Cardiac septum (tissue), 1 donor: Measurements from ENCODE around the gene SRP54. TPM values are rescaled to one million over a fixed set of nuclear protein-coding genes. Genes with fewer than 3 reads are reported as not detected.
"Not testable (repeated sequence)": the region's sequence is repeated elsewhere in the genome, so short reads cannot be mapped to it uniquely, and the experiment has no call there.

Experiments used
- DNase-seq: peaks from one replicate; pipeline ENCODE4 v3.0.0-alpha.2; 2020; ENCODE audit warnings: low spot score
- intact Hi-C: fragments of 100-400 bp; cut with DNase I; formaldehyde crosslinking; loops from one replicate; pipeline ENCODE4 v1.14.0; 2022
- total RNA-seq: library from RNA; stranded (reverse); fragmentation: NEBNext Ultra II Directional; extraction: Animal tissue kit (Norgen Biotek cat#: 25700); gene quantifications from one replicate; pipeline ENCODE4 v1.2.1, GENCODE V29; 2021
- donor health status: DM: no; HTN: no; CAD: no.

SRP54 gene
- total RNA-seq, 1 donor from 2014 or later = 33.9 TPM

DNA sequence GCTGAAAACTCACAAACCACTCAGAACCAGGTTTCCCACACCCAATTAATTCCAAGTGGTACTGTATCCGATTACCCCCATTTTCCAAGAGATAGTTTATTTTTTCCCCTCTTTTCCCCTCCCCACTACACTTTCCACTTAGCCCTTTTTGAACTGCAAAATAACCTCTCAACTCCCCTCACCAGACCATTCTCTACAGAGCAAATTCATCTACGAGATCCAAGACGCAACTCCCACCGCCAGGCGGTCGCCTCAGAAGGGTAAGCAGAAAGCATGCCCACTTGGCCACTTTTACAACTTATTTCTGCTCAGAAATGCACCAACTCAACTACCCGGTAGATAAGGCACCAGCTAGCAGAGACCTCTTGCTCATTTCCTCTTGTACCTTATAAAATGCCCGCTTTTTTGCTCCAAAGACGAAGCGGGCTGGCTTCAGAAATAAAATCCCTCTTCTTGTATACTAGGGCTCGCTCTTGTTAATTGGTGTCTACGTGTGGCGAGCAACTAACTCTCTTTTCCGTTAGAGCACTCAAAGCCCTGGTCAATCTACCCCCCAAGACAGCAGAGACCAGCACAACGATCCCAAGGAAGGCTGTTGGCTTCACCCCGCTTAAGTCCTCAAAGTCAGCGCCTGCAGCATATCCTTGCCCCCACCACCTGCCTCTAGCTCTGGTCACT lies 910 bp upstream of the SRP54 start:
- DNase-seq = no peak
- intact Hi-C loops = loop anchor here (2.0 kb wide), 2 partner anchors 107 to 141 kb away; partner anchors contain the start of genes BAZ1A and PRORP

DNA sequence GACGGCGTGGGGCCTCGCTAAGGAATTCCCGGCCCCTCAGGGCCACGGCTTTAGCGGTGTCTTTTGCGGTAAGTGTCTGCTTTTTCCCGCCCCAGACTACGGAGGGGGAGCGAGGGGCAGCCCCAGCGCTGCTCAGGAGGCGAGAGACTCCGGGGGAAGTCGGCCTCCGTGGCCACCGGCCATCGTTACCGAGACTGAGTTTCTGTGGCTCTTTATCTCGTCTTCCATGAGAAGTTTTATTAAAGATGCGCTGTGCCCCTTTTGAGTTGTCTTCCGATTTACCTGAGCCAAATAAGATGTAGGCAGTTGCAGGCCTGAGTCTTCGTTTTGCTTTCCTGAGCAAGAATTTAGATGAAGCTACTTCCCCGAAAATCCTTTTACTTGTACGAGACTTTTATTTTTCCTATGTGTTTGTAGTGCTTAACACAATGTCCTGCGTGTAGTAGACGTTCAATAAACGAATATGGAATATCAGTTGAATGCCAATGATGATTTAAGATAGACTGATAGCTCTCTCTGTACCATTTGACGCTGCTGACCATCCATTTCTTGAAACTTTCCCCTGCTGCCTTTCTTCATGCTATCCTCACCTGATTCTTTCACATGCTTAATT lies 462 bp downstream of the SRP54 start:
- intact Hi-C loops = loop anchor here (2.0 kb wide), 2 partner anchors 108 to 140 kb away; partner anchors contain the start of genes BAZ1A and PRORP
- DNase-seq = no peak

DNA sequence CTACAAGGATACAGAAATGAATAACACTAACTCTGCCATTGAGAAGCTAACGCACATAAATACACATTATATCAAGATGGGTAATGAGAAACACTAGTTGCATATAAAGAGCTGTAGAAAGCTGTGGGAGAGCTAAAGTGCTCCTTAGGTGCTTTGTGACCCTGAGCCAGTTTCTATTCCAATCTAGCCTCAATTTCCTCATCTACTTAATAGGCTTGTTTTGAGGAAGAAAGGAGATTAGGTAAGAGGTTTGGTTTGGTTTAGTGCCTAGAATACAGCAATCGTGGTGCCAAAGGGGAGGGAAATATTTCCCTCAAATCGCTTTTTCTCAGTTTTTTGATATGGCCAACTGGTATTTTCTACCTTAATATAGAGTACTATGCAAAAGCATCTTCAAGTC lies 994 bp downstream of the SRP54 start:
- no peak for DNase-seq
- intact Hi-C loops = loop anchor here (2.0 kb wide), 2 partner anchors 109 to 139 kb away; partner anchors contain the start of genes BAZ1A and PRORP

DNA sequence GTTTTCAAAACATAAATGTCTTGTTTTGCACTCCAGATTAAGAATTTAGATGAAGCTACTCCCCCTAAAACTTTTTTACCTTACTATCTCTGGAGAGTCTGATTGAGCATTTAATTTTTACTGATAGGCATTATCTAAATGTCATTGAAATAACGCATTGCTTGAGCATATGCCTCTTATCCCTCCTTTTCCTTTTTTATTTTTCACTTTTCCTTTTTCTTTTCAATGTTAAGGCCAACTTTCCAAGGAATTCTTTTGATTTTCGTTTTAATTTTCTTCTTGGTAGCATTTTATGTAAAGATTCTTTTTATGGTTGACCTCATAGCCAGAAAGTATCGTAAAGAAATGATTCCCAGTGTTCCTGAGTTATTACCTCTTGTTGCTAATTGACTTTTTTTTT lies 2.9 kb downstream of the SRP54 start:
- intact Hi-C loops = no loop called here
- no peak for DNase-seq

DNA sequence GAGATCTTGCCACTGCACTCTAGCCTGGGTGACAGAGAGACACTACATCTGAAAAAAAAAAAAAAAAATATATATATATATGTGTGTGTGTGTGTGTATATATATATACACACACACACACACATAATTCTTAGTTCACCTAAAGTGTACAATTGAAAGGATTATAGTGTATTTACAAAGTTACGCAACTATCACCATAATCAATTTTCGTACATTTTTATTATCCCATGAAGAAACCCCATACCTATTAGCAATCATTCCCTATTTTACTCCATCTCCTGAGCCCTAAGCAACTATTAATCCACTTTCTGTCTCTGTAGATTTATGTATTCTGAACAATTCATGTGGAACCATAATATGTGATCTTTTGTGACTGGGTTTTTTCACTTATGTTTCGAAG lies 4.4 kb downstream of the SRP54 start:
- no peak for DNase-seq
- intact Hi-C loops = no loop called here

DNA sequence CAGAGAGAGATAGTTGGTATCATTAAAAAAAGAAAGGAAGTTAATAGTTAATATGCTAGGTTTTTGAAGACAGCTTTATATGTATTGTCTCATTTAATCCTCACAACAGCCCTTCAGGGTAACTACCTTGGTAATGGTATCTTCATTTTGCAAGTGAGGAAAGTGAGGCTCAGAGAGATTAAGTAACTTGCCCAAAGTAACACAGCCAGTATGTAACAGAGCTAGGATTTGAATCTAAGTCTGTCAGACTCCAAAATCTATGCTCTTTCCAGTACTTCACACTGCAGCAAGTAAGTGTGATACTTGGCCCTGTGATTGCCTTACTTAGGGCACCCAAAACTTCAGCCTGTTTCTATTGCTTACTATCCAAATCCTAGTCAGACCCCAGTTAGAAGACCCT lies 7.0 kb downstream of the SRP54 start:
- DNase-seq = no peak
- intact Hi-C loops = no loop called here

DNA sequence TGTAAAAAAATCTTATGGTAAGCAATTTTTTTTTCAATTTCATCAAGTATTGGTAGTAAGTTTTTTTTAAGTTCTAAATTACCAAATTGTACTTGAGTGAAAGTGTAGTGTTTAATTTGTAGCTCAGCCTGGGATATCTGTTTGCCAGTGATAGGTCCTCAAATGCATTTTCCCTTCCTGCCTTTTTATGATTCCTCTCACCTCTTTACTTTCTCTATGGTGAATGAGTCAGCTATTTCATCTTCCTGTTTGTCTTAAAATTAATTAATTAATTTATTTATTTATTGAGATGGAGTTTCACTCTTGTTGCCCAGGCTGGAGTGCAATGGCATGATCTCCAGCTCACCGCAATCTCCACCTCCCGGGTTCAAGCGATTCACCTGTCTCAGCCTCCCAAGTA lies 10.6 kb downstream of the SRP54 start:
- no peak for DNase-seq
- intact Hi-C loops = no loop called here

DNA sequence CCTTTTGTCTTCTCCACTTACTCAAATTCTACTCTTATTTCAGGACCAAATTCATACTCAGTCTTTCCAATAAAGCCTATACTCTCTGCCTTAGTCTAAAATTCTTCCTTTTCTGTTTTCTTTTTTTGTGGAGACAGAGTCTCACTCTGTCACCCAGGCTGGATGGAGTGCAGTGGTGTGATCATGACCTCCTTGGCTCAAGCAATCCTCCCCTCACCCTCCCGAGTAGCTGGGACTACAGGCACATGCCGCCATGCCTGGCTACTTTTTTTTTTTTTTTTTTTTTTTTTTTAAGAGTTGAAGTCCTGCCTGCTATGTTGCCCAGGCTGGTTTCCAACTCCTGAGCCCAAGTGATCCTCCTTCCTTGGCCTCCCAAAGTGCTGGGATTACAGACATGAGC lies 11.9 kb downstream of the SRP54 start:
- intact Hi-C loops = no loop called here
- no peak for DNase-seq

DNA sequence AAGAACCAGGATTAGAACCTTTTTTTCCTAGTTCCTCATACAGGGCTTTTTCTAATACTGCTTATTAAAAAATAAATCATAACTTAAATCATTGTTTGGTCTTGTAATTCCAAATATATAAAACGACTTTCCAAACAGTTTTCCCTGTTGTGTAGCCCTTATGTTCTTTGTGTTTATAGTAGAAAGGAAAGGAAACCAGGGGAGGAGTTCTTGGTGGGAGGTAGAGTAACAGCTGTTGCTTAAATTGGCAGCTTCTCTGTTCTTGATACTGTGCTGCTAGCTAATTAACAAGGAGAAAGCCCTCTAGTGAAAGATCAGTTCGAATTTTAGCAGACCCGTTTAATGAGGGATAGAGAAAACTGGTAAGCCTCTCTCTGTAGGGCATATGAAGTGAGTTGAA lies 15.0 kb downstream of the SRP54 start:
- no peak for DNase-seq
- intact Hi-C loops = no loop called here

DNA sequence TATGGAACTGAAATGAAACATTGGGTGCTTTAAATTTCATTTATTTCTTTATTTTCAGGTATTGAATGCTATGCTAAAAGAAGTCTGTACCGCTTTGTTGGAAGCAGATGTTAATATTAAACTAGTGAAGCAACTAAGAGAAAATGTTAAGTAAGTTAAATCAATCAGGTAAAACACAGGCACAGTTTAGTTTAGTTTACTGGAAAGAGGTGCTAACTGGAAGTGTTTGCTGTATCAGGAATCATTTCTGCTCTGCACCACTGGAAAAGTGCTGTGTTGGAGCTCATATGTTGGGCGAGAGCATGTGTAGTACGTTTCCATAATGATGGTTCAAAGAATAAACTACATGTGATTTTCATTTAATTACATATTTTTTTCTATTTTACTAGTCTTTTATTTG lies 16.7 kb downstream of the SRP54 start:
- no peak for DNase-seq
- intact Hi-C loops = no loop called here

DNA sequence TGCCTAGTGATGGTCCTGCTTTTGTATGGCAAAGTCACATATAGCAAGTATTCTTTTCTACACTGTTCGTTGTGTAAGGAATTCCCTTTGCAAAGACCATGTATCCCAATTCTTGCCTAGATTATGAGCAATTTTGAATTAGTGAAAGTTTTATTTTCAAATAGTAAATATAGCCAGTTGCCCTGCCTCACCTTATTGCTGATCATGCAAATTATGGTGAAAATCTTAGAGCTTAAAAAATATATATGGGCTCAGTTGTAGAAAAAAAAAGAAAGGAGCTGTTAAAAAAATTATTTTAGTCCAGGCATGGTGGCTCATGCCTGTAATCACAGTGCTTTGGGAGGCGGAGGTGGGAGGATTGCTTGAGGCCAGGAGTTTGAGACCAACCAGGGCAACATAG lies 18.8 kb downstream of the SRP54 start:
- no peak for DNase-seq
- intact Hi-C loops = no loop called here

DNA sequence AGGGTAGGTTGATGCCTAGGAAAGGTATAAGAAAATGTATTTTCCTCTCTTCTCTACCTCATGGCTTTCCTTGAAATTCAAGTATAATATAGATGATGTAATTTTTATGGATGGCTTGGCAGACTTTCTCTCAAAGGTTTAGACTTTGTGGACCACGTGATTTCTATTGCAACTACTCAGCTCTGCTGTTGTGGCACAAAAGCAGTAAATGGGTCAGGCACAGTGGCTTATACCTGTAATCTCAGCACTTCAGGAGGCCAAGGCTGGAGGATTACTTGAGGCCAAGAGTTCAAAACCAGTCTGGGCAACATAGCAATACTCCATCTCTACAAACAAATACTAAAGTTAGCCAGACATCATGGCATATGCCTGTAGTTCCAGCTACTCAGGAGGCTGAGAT lies 22.0 kb downstream of the SRP54 start:
- no peak for DNase-seq
- intact Hi-C loops = no loop called here

DNA sequence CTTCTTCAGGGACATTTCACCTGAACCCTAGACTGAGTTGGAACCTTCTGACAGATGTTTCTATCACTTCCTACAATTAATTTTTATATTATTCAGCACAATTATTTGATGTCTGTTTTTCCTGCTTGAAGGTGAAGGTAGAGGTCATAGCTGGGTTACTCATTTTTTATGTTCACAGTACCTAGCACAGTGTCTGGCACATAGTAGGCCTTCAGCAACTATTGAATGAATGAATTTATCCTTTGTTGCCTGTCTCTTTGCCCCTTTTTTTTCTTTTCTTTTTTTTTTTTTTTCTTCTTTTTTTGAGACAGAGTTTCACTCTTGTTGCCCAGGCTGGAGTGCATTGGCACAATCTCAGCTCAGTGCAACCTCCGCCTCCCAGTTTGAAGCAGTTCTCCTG lies 33.8 kb downstream of the SRP54 start:
- intact Hi-C loops = no loop called here

DNA sequence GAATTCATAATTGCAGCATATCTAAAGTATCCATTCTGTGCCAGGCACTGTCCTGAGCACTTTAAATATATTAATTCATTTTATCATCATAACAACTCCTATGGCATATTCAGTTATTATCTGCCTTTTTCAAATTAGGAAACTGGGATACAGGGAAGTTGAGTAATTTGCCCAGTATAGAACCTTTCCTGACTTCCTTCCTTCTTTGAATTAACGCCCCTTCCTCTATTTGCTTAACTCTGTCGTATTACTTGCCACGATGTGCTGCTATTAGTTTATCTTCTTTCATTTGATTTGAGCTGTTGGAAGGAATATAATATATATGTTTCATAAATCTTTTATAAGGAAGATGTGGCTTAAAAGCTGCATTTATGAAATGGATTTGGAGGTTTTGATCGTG lies 37.9 kb downstream of the SRP54 start:
- intact Hi-C loops = no loop called here
- DNase-seq = no peak

More for the DNA sequence above, 33.8 kb downstream of the SRP54 start:
- DNase-seq = no peak

DNA sequence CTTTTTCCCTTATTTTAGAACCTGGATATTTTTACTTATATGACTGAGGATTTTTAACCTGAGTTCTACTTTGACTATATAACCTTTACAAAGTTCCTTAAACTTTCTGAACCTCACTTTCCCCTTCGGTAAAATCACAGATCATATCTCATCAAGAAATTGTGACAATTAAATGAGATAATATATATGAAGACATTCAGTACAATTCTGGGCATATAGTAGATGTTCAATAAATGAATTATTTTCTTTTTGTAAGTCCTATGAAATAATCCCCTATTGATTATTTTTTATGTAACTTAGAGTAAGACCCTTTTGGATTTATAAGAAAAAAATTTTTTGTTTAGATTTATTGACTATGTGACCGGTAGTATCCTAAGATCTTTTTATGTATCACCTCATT lies 45.6 kb downstream of the SRP54 start:
- intact Hi-C loops = no loop called here
- DNase-seq = no peak

DNA sequence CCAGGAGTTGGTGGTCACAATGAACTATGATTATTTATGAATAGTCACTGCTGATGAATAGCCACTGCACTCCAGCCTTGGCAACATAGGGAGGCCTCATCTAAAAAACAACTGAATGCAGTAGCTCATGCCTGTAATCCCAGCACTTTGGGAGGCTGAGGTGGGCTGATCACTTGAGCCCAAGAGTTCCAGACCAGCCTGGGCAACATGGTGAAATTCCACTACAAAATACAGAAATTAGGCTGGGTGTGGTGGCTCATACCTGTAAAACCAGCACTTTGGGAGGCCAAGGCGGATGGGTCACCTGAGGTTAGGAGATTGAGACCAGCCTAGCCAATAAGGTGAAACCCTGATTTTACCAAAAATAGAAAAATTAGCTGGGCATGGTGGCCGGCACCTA lies 49.8 kb downstream of the SRP54 start:
- DNase-seq = no peak
- intact Hi-C loops = no loop called here

DNA sequence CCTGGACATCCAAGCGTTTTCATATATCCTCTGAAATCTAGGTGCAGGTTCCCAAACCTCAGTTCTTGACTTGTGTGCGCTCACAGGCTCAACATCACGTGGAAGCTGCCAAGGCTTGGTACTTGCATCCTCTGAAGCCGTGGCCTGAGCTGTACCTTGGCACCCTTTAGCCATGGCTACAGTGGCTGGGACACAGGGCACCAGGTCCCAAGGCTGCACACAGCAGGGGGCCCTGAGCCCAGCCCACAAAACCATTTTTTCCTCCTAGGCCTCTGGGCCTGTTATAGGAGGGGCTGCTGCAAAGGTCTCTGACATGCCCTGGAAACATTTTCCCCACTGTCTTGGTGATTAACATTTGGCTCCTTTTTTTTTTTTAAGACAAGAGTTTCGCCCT lies 51.6 kb downstream of the SRP54 start:
- DNase-seq = no peak
- intact Hi-C loops = no loop called here

DNA sequence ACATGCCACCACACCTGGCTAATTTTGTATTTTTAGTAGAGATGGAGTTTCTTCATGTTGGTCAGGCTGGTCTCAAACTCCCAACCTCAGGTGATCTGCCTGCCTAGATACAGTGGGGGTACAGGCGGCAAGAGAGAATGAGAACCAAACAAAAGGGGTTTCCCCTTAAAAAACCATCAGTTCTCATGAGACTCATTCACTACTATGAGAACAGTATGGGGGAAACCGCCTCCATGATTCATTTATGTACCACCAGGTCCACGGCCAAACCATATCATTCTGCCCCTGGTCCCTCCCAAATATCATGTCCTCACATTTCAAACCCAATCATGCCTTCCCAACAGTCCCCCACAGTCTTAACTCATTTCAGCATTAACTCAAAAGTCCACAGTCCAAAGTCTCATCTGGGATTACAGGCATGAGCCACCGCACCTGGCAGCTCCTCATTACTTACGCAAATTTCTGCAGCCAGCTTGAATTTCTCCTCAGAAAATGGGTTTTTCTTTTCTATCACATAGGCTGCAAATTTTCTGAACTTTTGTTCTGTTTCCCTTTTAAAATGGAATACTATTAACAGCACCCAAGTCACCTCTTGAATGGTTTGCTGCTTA lies 52.3 kb downstream of the SRP54 start:
- intact Hi-C loops, DNase-seq: not testable (repeated sequence)

DNA sequence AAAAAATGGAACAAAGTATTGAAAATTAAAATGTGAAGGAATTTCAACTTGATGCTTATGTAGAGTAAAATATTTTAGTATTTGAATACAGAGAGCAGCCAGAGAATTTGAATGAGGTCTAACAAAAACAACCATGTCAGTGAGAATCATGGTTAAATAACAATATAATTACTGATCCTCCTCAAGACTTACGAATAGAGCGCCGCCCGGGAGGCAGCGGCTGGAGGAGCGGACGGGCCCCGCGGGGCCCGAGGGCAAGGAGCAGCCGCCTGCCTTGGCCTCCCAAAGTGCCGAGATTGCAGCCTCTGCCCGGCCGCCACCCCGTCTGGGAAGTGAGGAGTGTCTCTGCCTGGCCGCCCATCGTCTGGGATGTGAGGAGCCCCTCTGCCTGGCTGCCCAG lies 55.5 kb downstream of the SRP54 start:
- DNase-seq, intact Hi-C loops: not testable (repeated sequence)

DNA sequence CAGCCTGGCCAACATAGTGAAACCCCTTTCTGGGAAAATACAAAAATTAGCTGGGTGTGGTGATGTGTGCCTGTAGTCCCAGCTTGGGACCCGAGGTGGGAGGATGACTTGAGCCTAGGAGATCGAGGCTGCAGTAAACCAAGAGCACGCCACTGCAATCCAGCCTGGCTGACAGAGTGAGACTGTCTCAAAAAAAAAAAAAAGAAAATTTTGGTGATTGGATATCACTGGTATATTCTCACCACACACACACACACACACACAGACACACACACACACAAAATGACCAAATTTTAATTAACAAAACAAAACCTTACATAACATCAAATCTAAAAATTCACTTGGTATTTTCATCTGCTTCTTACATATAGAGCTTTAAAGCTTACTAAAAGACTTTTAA lies 59.8 kb downstream of the SRP54 start:
- no peak for DNase-seq
- intact Hi-C loops = loop anchor here (10.0 kb wide), 1 partner anchor 372 kb away; no protein-coding TSS in a partner anchor

DNA sequence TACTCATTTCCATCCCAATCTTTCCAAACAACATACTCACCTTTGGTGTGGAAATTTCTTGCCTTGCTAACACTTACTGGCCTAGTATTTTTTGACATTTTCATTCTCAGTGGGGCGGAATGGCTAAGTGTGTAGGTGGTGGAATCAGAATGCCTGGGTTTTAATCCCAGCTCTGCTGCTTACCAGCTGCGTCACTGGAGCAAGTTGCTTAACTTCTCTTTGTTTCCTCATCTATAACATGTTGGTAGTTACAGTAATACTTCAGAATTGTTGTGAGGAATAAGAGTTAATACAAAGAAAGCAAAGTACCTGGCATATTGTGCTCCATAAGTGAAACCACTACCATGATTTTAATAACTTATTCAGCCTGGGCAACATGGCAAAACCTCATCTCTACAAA lies 60.3 kb downstream of the SRP54 start:
- no peak for DNase-seq
- intact Hi-C loops = loop anchor here (10.0 kb wide), 1 partner anchor 372 kb away; no protein-coding TSS in a partner anchor
